Testis (tissue), 2 donors: ENCODE measurements around the gene CXCR5.

Experiments
- POLR2A ChIP-seq: fragments of 450-650 bp; IDR thresholded peaks from one replicate; pipeline ENCODE4 v1.6.1; 2017; ENCODE audit warnings: antibody characterized with exemption, mild to moderate bottlenecking, moderate library complexity
- TF ChIP-seq, protein P1 (sequence below), 3 experiments: fragments of 450-650 bp in 2 of 3; fragments of 200-600 bp in 1 of 3; sonication (generic) in 1 of 3; IDR thresholded peaks; one replicate each; pipeline ENCODE4 v1.5.1; 2016 to 2019; ENCODE audit warnings: antibody characterized with exemption in 3 of 3, mild to moderate bottlenecking in 2 of 3, moderate library complexity in 1 of 3

DNA sequence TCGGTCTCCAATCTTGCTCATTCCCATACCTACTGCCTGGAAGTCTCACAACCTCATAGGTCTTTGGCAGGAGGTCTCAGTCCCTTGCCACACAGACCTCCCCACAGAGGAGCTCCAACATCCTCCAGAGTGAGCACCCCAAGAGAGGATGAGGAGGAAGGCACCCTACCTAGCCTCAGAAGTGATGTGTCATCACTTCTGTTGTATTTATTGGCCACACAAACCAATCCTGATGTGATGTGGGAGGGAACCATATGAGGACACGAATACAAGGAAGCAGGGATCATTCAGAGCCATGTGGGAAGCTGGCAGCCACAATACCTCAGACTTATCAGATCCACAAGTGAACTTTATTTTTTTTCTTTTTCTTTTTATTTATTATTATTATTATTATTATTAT, 63.4 kb downstream of the CXCR5 start:
- TF ChIP-seq, protein P1, sequence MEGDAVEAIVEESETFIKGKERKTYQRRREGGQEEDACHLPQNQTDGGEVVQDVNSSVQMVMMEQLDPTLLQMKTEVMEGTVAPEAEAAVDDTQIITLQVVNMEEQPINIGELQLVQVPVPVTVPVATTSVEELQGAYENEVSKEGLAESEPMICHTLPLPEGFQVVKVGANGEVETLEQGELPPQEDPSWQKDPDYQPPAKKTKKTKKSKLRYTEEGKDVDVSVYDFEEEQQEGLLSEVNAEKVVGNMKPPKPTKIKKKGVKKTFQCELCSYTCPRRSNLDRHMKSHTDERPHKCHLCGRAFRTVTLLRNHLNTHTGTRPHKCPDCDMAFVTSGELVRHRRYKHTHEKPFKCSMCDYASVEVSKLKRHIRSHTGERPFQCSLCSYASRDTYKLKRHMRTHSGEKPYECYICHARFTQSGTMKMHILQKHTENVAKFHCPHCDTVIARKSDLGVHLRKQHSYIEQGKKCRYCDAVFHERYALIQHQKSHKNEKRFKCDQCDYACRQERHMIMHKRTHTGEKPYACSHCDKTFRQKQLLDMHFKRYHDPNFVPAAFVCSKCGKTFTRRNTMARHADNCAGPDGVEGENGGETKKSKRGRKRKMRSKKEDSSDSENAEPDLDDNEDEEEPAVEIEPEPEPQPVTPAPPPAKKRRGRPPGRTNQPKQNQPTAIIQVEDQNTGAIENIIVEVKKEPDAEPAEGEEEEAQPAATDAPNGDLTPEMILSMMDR (IDR thresholded peaks at IDR 0.05) = no peak
- TF ChIP-seq POLR2A = no peak
